GM12801 (cell line): ENCODE data around the gene ABHD17C.

Experiments
- CTCF ChIP-seq: IDR thresholded peaks from one replicate; pipeline ENCODE4 v1.5.1; 2011; ENCODE audit warnings: control low read depth; ENCODE audit not compliant: insufficient read length; ENCODE audit errors: extremely low read depth

The ABHD17C gene

DNA sequence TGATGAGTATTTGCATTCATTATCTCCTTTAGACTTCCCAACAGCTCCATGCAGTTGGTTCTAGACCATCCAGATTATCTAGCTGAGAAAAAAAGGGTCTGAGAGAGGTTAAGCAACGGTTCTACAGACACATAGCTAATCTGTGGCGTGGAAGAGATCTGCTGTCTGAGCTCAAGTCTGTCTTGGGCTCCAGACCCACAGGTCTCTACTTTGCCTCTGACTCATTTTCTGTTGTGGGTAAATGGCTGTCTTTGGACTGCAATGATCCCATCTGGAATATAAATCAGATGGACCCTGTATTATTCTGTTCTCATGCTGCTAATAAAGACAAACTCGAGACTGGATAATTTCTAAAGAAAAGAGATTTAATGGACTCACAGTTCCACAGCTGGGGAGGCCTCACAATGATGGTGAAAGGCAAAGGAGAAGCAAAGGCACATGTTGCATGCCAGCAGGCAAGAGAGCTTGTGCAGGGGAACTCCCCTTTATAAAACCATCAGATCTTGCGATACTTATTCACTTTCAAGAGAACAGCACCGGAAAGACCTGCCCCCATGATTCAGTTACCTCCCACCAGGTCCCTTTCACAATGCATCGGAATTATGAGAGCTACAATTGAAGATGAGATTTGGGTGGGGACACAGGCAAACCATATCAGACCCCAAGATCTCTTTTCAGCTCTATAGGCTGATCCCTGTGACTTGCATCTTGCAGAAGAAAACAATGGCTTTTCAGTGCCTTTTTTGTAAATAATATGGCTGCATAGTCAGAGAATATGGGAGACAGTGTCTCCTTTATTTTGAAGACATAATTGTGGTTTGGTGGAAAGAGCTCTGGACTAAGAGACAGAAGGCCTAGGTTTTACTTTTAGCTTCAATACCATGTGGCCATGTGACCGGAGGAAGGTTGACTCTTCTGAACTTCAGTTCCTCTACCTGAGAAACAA, 108.7 kb downstream of the ABHD17C start:
- TF ChIP-seq CTCF = no peak

DNA sequence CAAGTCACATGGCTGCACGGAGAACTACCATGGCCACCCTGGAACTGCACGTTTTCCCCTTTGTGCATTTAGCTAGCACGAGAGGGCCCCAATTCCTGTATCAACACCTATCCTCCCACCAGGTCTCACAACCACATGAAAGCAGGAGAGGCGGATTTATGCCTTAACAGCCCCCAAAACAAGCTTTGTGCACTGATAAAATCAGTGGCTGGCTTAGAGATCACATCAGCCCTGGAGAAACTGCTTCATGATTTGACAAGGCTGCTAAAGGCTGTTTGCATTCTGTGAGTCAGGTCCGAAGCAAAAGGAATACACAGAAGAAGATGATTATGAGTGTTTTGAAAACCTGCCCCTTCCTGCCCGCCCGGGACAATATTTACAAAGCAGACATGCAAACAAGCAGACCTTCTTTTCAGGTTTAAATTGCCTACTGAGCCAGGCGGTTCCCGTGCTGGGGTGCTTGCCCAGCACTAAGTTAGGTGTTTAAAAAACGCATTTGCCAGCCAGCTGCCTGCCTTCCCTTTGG, 109.9 kb downstream of the ABHD17C start:
- TF ChIP-seq CTCF = no peak
